GM10847 (cell line): Measurements from ENCODE around the gene GOLIM4.

Experiments used
- POLR2A ChIP-seq: IDR thresholded peaks from 2 replicates; pipeline ENCODE4 v1.6.1; 2011; ENCODE audit not compliant: insufficient read length; ENCODE audit errors: extremely low read depth

Gene GOLIM4

GRCh38 chr3:168095611-168096209 is at the start of gene GOLIM4:
Gene GOLIM4, minus strand, starts transcription at chr3:168095924. Its CDS starts 639 bp downstream, at chr3:168095285.
- TF ChIP-seq POLR2A, result peak; percentile 37

- TF ChIP-seq POLR2A, result no peak
Measured at GRCh38 chr3:168141405-168141998, 45.8 kb upstream of the GOLIM4 start.

- TF ChIP-seq POLR2A, result no peak
Measured at GRCh38 chr3:168139947-168140346, 44.2 kb upstream of the GOLIM4 start.

GRCh38 chr3:168138421-168138820 is 42.7 kb upstream of the GOLIM4 start:
- no peak for TF ChIP-seq POLR2A

- no peak for TF ChIP-seq POLR2A
Measured at GRCh38 chr3:168134931-168135330, 39.2 kb upstream of the GOLIM4 start.

GRCh38 chr3:168127466-168127865 is 31.7 kb upstream of the GOLIM4 start:
- no peak for TF ChIP-seq POLR2A

- TF ChIP-seq POLR2A, result no peak
Measured at GRCh38 chr3:168124791-168125190, 29.1 kb upstream of the GOLIM4 start.

GRCh38 chr3:168124291-168124690 is 28.6 kb upstream of the GOLIM4 start:
- no peak for TF ChIP-seq POLR2A

- no peak for TF ChIP-seq POLR2A
Measured at GRCh38 chr3:168123201-168124176, 27.8 kb upstream of the GOLIM4 start.

- TF ChIP-seq POLR2A, result no peak
Measured at GRCh38 chr3:168121184-168122017, 25.7 kb upstream of the GOLIM4 start.

GRCh38 chr3:168117853-168118313 is 22.2 kb upstream of the GOLIM4 start:
- TF ChIP-seq POLR2A, result no peak

- TF ChIP-seq POLR2A, result no peak
Measured at GRCh38 chr3:168117059-168117458, 21.3 kb upstream of the GOLIM4 start.

GRCh38 chr3:168116279-168116678 is 20.6 kb upstream of the GOLIM4 start:
- no peak for TF ChIP-seq POLR2A

- no peak for TF ChIP-seq POLR2A
Measured at GRCh38 chr3:168113848-168114247, 18.1 kb upstream of the GOLIM4 start.

GRCh38 chr3:168112894-168113293 is 17.2 kb upstream of the GOLIM4 start:
- TF ChIP-seq POLR2A, result no peak
